AG09319 (cell line): ENCODE results near the gene MATCAP1.

ENCODE experiments used
- DNase-seq: peaks from one replicate; pipeline ENCODE4 v3.0.0-alpha.2; 2010; ENCODE audit warnings: low read depth; ENCODE audit errors: extremely low read depth
- CTCF ChIP-seq: IDR thresholded peaks from 2 replicates; pipeline ENCODE4 v1.5.1; 2011; ENCODE audit warnings: low read depth, mild to moderate bottlenecking, inconsistent platforms, low read length, moderate library complexity

The MATCAP1 gene

GRCh38 chr16:67156143-67156844, 27.5 kb downstream of the MATCAP1 start:
- no peak for TF ChIP-seq CTCF
- DNase-seq = no peak

- peak; percentile 55 for TF ChIP-seq CTCF
These were observed 28.2 kb downstream of the MATCAP1 start for GRCh38 chr16:67155295-67156142.

GRCh38 chr16:67154578-67155294, 29.0 kb downstream of the MATCAP1 start:
- TF ChIP-seq CTCF = no peak
- DNase-seq = no peak

More at GRCh38 chr16:67155295-67156142, 28.2 kb downstream of the MATCAP1 start:
- DNase-seq = no peak

- TF ChIP-seq CTCF = no peak
- DNase-seq = no peak
These were observed 32.2 kb downstream of the MATCAP1 start for GRCh38 chr16:67151431-67152097.

DNA sequence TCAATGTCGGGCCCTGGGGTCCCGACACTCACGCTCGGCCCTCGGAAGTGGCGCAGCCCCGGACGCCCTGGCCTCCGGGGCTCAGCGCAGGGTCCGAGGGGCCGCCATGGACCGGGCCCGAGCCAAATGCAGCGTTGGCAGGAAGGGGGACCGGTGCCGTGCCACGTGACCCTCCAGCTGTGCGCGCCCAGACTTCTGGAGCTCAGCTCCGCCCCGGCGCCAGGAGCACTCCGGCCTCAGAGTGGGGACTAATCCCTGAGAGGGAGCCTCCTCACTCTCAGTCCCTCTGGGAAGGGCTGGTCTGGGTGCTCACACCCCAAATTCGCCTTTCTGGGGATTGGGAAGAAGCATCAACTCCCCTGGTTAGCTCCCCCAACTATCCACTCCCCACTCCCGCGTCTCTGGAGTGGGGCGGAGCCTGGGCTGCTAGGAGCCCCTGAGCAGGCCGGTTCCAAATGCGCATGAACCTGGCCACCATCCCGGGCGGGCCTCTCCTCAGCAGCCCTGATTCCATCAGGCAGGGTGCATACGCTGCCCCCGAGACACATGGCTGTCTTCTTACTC, 32.8 kb downstream of the MATCAP1 start, which contains the start of gene B3GNT9:
Gene B3GNT9 (minus strand): TSS at position 166 of the 564 bp plus-strand sequence. CDS start 513 bp downstream, outside the sequence.
- DNase-seq = no peak
- TF ChIP-seq CTCF = no peak

DNA sequence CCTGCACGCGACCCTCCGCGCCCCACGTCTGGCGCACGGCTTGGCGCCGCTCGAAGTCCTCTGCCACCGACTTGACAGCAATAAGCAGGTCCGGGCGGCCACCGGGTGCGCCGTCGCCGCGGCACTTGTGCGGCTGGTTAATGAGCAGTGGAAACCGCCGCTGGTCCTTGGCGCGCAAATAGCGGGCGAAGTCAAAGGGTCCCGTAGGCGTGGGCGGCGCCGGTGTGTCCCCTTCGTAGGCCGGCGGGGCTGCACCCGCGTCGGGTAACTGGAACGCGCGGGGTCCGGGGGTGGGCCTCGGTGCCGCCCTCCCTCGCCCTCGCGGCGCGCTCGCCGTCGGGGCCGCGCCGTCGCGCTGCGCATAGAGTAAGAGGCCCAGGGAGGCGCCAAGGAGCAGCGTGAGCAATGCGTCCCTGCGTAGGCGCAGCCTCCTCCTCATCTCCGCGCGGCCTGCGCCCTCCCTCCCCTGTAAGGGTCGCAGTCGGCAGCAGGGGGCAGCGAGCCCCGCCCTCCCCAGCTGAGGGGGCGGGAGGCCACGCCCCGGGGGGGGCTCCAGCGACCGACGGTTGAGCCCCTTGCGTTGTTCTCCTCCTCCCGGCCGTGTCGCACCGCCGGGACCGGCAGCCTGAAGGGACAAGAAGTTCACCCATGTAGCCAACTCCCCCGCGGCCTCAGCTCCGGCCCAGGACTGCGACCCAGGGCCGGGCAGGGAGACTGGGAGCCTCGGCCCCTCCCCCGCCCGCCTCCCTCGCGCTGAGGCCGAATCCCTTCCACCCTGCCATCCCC, 33.5 kb downstream of the MATCAP1 start:
- DNase-seq = no peak
- TF ChIP-seq CTCF = no peak
